ENCODE results near the gene TXN2.

TXN2 gene

DNA sequence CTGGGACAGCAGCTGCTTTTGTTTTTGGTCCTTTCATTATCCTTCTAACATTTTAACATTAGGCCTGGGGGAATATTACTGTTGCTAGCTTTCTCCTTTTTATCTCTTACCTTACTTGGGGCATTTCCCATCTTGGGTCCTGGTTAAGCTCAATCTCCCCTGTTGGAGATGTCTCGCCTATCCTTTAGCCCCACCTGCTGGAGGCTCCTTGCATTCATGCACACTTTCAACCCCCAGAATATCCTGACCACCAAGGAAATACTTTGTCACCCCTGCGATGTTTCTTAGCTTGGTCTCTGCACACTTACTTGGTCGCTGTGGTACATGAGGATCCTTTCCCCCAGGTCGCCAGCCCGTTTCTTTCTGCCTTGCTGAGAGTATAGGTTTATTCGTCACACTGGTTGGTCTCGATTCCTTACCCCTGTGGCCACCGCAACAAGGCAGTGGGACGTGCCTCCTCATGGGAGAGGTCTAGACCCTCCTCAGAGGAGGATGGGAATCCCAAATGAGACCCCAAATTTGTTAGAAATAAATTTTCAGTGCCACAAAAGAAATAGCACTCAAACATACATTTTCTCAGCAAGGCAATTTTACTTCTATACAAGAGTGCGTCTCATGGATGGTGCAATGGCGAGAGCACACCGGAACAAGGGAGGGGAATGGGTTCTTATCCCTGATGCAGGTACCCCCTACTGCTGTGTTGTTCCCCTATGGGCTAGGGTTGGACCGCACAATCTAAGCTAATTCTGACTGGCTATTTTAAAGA is 5.4 kb upstream of the TXN2 start:
- DNase-seq (ENCODE audit: low spot score), result peak; percentile 69

DNA sequence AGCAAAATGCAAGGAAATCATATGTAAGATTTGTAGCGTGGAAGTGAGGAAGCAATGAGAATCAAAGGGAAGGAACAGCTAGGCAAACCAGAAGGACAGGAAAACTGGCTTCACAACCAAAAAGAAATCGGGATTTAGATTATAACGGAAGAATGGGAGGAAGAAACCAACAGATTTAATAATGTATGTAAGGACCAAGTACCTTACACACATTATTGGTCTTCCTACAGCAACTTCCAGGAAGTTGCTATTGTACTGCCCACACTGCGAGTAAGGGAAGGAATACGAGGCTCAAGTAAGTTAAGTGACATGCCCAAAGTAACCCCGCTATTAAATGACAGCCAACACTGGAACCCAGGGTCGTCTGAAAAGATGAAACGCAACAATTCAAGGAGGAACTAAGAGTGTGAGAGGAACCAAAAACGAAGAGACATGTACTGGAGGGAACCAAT is 473 bp downstream of the TXN2 start:
- no peak for DNase-seq (ENCODE audit: low spot score)

DNA sequence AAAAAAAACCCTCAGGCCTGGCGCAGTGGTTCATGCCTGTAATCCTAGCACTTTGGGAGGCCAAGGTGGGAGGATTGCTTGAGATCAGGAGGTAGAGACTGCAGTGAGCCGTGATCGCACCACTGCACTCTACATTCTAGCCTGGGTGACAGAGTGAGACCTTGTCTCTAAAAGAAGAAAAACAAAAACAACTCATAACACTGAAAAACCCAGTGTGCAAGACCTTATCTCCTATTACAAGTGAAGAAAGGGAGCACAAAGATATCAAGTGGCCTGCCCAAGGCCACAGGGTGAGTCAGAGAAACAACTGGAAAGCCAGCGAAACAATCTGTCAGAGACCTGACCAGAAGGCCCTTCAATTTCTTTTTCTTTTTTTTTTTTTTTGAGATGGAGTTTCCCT is 2.5 kb downstream of the TXN2 start:
- no peak for DNase-seq (ENCODE audit: low spot score)

DNA sequence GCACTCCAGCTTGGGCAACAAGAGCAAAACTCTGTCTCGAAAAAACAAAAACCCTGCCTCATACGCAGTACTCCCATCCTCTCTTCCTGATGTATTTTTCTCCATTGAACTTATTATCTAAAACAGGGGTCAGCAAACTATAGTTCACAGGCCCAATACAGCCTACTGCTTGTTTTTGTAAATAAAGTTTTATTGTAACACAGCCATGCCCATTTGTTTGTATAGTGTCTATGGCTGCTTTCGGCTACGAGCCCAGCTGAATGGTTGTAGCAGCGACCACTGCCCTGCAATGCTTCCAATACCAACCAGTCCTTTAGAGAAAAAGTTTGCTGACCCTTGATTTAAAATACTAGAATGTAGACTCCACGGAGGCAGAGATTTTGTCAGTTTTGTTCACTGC is 6.1 kb downstream of the TXN2 start:
- DNase-seq (ENCODE audit: low spot score), result no peak

DNA sequence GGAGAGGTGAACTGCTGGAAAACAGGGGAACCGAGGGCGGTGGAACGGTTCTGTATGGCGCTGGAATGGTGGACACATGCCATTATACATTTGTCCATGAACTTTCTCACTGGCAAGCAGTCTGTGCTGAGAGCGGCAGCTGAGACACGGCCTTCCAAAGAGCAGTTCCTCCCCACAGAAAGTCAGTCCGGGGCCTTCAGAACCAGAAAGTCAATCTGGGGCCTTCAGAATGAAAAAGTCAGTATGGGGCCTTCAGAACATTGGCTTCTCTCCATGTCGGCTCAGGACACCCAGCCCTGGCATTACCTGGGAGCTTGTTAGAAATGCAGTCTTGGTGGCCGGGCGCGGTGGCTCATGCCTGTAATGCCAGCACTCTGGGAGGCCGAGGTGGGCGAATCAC is 8.8 kb downstream of the TXN2 start:
- DNase-seq (ENCODE audit: low spot score), result no peak

DNA sequence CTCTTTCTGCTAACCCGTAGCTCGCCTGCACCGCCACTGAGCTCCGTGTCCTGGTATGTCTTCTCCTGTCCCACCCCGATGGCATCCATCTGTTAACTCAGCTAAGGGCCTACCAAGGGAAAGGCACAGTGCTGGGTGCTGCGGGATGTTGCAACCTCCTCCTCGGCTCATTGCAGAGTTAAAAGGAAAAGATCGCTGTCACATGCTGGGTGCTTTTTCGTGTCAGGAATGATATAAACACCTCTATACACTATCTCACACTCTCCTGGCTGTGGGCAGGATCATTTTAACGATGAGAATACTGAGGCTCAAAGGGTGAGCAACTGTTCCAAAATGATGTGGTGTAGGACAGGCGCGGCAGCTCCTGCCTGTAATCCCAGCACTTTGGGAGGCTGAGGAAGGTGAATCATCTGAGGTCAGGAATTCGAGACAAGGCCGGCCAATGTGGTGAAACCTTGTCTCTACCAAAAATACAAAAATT is 10.1 kb downstream of the TXN2 start:
- DNase-seq (ENCODE audit: low spot score), result no peak

DNA sequence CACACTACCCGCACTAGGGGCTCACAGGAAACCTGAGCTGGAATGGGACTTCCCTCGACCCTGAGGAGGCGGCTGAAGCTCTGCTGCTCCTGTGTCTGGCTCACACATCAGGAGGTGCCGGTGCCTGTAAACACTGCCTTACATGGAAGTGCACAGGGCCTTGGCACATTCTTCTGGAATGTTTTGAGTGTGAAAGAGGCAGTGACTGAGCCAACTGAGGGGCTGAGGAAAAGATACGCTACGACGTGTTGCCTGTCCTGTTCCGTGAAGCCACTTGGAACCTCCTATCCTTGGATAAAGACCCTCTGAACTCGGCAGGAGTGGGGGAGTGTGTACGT is 10.5 kb downstream of the TXN2 start:
- DNase-seq (ENCODE audit: low spot score), result no peak

DNA sequence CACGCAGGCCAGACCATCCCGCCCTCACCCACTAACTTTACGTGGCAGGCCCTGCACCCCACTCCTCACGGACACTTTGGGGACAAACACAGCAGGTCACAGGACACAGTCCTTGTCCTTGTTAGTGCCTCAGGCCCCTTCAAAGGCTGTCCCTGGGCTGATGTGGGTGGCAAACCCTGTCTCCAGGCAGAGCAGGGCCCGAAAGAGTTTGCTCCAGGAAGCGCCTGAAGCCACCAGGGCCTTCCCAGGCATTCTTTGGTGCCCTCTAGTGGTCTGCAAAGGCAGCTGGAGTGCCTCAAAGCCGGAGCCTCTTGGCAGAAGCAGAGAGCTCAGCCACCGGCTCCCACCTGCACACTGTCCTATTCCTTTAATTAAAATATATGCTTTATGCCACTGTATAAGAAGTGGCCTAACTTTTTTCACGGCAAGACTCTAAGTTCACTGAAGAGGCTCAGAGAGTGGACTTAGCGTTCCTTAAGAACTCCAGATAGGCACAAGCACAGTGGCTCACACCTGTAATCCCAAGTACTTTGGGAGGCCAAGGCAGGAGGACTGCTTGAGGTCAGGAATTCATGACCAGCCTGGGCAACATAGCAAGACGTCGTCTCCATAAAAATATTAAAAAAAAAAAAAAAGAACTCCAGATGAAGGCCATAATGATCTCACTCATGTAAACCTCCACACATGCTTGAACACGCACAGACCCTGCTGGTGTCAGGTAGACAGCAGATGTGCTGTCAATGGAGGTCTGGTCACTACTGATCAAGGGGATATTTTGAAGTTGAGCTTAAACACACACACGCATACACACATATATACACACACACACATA is 11.1 kb downstream of the TXN2 start:
- DNase-seq (ENCODE audit: low spot score), result peak; percentile 92

DNA sequence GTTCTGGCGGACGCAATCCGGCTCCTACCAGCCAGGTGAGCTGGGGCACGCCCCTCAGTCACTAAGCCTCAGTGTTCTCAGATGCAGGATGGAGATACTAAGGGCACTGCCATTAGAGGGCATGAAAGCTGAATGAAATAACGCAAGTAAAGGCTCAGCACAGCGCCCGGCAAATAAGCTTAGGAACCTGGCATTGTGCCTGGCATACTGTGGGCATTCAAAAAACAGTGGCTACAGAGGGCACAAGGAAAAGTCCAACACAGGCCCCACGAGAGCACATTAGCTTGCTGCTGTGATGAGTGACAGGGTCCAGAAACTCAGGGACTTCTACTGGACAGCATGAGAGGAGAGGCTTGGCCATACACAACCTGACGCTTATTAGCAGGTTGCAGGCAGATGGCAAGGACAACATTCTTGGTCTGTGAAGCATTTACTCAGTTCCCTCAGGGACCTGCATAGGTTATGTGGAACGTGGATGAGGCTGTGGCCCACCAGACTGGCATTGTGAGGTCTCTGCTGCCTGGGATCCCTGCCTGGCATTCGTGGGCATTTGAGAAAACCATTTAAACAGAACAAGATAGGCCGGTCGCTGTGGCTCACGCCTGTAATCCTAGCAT is 12.2 kb downstream of the TXN2 start:
- DNase-seq (ENCODE audit: low spot score), result no peak

DNA sequence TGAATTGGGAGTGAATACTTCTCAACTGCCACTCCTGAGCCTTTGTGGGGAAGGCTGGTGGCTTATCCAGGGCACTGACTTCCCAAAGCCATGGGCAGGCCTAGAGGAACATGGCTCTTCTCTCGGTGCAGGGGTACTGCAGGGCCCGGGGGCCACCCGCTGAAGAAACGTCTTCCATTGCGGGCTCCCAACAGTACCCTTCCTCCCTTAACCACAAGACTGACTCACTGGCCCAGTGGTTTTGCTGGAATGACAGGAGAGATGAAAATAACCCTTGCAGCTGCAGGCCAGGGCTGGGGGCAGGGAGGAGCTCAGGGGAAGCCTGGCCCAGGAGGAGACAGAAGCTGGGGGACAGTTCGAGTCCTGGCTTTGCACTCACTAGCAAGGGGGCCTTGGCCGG is 13.5 kb downstream of the TXN2 start:
- DNase-seq (ENCODE audit: low spot score), result no peak

DNA sequence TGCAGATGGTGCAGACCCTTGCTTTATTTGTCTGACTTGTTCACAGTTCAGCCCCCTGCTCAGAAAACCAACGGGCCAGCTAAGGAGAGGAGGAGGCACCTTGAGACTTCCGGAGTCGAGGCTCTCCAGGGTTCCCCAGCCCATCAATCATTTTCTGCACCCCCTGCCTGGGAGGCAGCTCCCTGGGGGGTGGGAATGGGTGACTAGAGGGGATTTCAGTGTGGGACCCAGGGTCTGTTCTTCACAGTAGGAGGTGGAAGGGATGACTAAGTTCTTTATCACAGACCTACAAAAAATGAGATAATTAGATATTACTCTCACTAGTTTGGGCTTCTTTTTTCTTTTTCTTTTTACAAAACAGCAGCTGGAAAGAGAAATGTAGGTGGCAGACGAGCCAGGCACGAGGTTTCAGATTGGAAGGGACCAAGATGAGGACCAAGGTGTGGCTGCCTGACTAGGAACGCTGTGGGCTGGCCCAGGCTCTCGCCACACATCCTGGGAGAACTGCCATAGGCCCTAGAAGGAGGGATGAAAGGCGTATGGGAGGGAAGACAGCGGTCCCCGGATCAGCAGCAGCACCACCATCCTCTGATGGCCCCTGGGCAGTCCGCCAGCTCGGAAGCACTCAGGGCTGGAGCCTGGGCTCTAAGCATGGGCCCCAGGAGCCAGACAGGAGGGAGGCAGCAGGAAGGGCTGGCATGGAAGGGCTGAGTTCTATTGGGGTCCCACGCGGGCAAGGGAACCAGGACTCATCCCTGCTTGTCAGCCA is 14.2 kb downstream of the TXN2 start:
- DNase-seq (ENCODE audit: low spot score), result no peak

DNA sequence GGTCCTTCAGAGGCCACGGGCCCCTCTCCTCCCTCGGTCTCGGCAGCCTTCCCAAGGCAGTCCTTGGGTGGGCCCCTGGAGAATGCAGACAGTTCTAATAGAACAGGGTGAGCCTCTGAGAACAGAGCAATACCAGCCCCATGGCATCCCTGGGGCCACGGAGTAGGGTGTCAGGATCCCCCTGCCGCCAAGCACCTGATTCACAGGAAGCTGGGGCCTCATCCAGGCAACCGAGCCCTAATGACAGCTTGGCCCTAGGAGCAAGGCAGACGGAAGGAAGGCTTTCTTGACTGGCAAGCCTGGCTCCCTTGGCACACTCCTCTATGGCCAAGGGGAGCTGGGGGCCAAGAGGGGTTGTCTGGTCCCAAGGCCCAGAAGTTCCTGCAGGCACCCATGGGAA is 15.2 kb downstream of the TXN2 start:
- DNase-seq (ENCODE audit: low spot score), result no peak

DNA sequence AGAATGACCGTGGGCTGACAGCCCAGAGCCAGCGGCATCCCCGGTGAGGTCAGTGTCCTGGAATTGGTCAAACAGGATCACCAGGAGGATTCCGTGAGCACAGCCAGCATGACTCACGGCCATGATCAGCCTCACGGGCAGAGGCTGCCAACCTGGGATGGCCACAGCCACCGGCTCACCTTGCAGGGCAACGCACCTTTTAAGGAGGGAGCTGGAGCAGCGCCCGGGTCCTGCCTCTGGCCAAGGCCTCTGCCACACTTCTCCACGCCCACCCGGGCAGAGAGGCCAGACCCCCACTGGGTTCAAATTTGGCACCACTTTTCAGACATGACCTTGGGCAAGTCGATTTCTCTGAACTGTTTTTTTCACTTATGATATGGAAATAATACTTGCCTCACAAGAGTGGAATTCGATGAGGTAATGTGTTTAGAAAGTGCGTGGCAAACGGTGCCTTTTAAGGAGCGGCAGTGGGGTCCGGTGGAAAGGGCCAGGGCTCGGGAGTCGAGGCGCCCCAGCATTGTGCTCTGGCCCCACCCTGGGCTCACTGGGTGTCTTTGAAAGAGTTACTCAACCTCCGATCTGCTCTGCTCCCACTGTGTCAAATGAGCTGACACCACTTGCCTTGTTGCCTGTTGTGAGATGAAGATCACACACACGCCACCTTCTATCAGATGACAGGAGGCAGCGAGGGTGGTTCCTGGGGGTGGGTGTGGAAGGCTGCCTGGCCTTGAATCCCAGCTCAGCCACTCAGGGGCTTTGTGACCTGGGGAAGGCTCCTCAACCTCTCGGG is 16.0 kb downstream of the TXN2 start:
- no peak for DNase-seq (ENCODE audit: low spot score)

DNA sequence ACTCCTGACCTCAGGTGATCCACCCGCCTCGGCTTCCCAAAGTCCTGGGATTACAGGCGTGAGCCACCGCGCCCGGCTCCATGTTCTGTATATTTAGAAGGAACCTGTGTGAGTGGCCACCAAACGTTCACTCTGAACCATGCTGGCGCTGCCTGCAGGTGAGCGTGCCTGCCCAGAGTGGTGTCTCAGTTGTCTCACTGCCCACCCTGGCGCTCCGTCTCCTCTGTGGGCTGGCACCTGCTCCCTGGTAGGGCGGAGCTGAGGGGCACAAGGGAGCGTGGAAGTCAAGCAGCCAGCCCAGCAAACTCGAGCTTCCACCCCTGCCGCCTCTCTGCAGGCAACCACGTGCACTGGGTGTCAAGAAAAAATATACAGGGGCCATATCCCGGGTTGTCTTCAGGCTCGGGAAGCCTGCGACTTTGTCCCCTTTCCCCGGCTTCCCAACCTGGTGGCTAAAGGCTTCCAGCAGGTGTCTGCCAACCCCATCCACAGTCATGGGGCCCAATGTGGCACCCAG is 16.7 kb downstream of the TXN2 start:
- DNase-seq (ENCODE audit: low spot score), result no peak

DNA sequence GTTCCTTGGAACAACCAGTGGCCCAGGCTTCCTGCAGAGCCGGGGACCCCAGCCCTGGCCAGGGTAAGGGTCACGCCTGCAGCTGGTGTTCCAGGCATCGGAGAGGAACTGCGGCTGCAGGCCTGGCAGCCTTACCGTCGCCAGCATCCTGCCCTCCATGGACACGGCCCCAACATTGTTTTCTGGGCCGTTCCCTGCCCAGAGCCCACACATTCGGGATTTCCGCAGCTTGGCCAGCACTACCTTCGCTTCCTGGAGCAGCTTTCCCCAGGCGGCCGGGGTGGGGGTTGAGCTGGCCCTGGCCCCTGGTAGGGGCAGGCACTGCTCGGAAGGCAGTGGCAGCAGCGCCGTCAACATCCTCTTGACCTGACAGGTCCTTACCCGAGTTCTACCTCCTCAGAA is 17.7 kb downstream of the TXN2 start:
- DNase-seq (ENCODE audit: low spot score), result no peak

DNA sequence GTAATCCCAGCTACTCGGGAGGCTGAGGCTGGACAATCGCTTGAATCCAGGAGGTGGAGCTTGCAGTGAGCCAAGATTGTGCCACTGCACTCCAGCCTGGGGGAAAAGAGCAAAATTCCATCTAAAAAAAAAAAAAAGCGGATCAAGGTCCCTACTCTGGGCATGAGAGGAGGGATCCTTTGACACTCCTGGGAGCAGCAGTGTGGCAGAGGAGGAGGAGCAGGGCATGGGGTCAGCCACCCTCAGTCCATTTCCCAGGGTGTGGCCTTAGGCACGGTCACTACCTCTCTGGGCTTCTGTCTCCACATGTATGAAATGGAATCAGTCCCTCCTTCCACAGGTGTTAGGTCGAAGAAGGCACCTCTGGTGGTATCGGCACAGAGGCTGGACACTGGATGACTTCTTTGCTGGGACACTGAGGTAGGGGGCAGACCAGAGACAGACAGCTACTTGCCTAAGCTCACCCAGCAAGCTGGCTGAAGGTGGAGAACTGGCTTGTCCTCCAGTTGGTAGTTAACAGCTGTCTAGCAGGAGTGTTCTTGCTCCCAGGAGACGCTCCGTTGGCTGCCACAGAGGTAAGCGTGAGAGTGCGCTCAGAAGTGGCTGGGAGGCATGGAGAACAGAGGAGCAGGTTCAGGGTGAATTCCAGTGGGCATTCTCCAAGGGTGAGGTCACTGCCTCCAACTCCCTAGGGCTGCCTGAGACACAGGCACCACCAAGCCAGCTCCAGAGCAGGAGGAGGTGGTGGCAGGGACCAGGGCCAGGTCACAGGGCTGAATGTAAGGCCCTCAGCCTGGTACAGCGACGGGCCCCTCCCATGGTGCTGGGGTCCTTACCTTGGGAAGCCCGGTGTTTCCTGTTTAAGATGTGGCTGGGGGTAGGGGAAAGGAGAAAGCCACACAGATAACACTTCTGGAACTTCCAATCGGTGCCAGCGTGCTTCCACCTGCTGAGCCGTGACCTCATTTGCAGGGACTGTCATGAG is 19.5 kb downstream of the TXN2 start:
- no peak for DNase-seq (ENCODE audit: low spot score)

DNA sequence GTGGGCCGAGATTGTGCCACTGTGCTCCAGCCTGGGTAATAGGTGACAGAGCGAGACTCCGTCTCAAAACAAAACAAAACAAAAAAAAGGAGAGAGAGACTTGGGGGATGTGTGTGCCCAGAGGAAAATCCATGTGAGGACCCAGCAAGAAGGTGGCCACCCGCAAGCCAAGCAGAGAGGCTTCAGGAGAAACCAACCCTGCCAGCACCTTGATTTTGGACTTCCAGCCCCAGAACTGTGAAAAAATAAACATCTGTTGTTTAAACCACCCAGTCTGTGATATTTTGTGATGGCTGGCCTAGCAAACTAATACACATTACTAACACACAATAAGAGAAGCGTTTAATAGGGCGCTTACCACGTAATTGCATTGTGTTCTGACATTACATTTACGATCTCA is 21.2 kb downstream of the TXN2 start:
- DNase-seq (ENCODE audit: low spot score), result no peak

DNA sequence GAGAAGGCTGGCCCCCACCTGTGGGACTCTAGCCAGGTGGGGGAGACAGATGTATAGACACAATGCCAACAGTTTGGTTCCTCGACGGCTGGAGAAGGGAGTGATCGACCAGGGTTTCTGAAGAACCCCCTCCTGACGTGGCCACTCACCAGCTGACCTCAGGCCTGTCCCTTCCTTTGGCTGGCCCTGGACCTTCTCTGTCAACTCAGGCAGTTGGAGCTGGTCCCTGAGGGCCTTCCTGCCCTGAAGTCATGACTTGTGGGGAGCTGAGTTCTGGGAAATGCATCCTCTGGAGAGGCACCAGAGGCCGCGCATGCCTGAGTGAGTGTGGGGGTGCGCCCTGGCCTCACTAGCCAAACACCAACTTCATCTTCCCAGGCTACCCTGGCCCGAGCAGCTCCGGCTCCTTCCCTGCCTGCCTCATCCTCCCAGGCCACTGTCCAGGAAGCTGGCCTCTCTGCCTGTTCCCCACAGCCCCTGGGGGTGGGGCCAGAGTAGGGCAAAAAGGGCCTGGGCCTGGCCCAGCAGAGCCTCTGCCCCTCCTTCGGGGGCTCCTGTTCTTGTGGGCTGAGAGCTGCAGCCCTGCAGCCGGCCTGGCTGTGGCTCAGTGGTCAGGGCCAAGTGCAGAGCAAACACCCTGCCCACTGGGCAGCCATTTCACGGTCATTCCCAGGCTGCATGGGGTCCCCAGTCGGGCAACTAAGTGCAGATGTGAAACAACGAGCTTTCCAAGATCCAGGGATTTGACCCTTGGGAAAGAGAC is 23.6 kb downstream of the TXN2 start:
- no peak for DNase-seq (ENCODE audit: low spot score)

DNA sequence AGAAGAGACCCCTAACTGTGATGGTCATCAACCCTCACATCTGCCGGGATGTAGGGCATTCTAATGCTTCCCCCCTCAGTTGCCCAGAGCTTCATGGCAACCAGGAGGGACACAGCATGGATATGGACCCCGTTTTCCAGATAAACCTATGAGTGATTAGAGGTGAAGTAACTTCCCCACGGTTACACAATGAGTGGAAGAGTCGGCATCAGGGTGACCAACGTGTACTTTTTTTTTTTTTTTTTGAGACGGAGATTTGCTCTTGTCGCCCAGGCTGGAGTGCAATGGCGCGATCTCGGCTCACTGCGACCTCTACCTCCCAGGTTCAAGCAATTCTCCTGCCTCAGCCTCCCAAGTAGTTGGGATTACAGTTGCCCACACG is 25.0 kb downstream of the TXN2 start:
- no peak for DNase-seq (ENCODE audit: low spot score)

Data from CD4-positive, alpha-beta T cell treated with Interleukin-2 at 100 ng/mL for 4 hours (primary cell).